HEK293 (cell line): ENCODE measurements around the gene RPGRIP1L.

Experiments used
- CTCF ChIA-PET: fragments of 350-600 bp; formaldehyde crosslinking; extraction: SDS; loops from one replicate; lab custom pipeline; 2021; ENCODE audit warnings: antibody characterized with exemption; lab: Yijun Ruan, JAX
- POLR2A ChIA-PET: fragments of 300-600 bp; formaldehyde crosslinking; extraction: SDS; loops from one replicate; lab custom pipeline; 2020; ENCODE audit warnings: antibody characterized with exemption, inconsistent platforms; lab: Yijun Ruan, JAX
- H3K27ac ChIP-seq: fragments of 200-500 bp; sonication (Bioruptor generic); 2 replicates; pipeline ENCODE4 v1.5.1; 2014; ENCODE audit warnings: low read depth, low read length, control low read depth, inconsistent platforms; ENCODE audit errors: extremely low read depth
- H3K36me3 ChIP-seq, 2 experiments: fragments of 200-500 bp in 1 of 2; sonication (Bioruptor generic) in 1 of 2; 1 replicate in 1 of 2; 2 replicates in 1 of 2; pipeline ENCODE4 v1.5.1; 2014 to 2017; ENCODE audit warnings: inconsistent platforms in 2 of 2, low read length in 2 of 2; ENCODE audit not compliant: control insufficient read depth in 2 of 2, insufficient read depth in 1 of 2
- H3K4me1 ChIP-seq: fragments of 200-500 bp; sonication (Bioruptor generic); 2 replicates; pipeline ENCODE4 v1.5.1; 2014; ENCODE audit warnings: mild to moderate bottlenecking, low read length, inconsistent platforms; ENCODE audit not compliant: control insufficient read depth, insufficient read depth
- H3K4me3 ChIP-seq: 2 replicates; pipeline ENCODE4 v1.5.1; 2011; ENCODE audit warnings: low read depth, mild to moderate bottlenecking, control low read depth, low read length, moderate library complexity
- H3K9me3 ChIP-seq: fragments of 200-500 bp; sonication (Bioruptor generic); 2 replicates; pipeline ENCODE4 v1.5.1; 2014; ENCODE audit warnings: low read depth, low read length, inconsistent platforms; ENCODE audit not compliant: control insufficient read depth, insufficient read depth
- FEZF1 ChIP-seq: fragments of 450-650 bp; formaldehyde crosslinking; IDR thresholded peaks from 2 replicates; pipeline ENCODE4 v1.5.1; 2016; ENCODE audit warnings: missing biosample characterization, missing genetic modification characterization
- HOXD13 ChIP-seq: sonication (generic); formaldehyde crosslinking; IDR thresholded peaks from 2 replicates; pipeline ENCODE4 v1.8.0; 2022; ENCODE audit warnings: missing genetic modification reagents, borderline replicate concordance
- IKZF3 ChIP-seq: fragments of 450-650 bp; IDR thresholded peaks from 2 replicates; pipeline ENCODE4 v1.5.0; 2018; ENCODE audit warnings: missing biosample characterization, mild to moderate bottlenecking, missing genetic modification characterization, moderate library complexity
- OSR2 ChIP-seq: fragments of 450-650 bp; formaldehyde crosslinking; IDR thresholded peaks from 2 replicates; pipeline ENCODE4 v1.5.1; 2016; ENCODE audit warnings: missing biosample characterization, missing genetic modification characterization
- TCF7L2 ChIP-seq: IDR thresholded peaks from 2 replicates; pipeline ENCODE4 v1.6.1; 2011; ENCODE audit warnings: low read depth, mild to moderate bottlenecking, inconsistent platforms, low read length, moderate library complexity, borderline replicate concordance
- TRIM28 ChIP-seq: IDR thresholded peaks from 2 replicates; pipeline ENCODE4 v1.6.1; 2011; ENCODE audit warnings: low read length, control low read depth, borderline replicate concordance
- ZEB2 ChIP-seq: fragments of 450-650 bp; formaldehyde crosslinking; IDR thresholded peaks from 2 replicates; pipeline ENCODE4 v1.5.1; 2016; ENCODE audit warnings: missing biosample characterization, missing genetic modification characterization
- ZNF10 ChIP-seq: fragments of 450-650 bp; formaldehyde crosslinking; IDR thresholded peaks from 2 replicates; pipeline ENCODE4 v1.5.1; 2017; ENCODE audit warnings: missing biosample characterization, missing genetic modification characterization
- ZNF24 ChIP-seq: fragments of 450-650 bp; formaldehyde crosslinking; IDR thresholded peaks from 2 replicates; pipeline ENCODE4 v1.5.1; 2016; ENCODE audit warnings: missing biosample characterization, missing genetic modification characterization
- ZNF292 ChIP-seq: fragments of 450-650 bp; formaldehyde crosslinking; IDR thresholded peaks from 2 replicates; pipeline ENCODE4 v1.5.1; 2016; ENCODE audit warnings: low read depth, missing biosample characterization, missing genetic modification characterization, borderline replicate concordance
- ZNF366 ChIP-seq: fragments of 450-650 bp; formaldehyde crosslinking; conservative IDR thresholded peaks from 2 replicates; pipeline ENCODE4 v1.5.1; 2016; ENCODE audit warnings: missing biosample characterization, missing genetic modification characterization
- ZNF596 ChIP-seq: fragments of 450-650 bp; IDR thresholded peaks from 2 replicates; pipeline ENCODE4 v1.5.0; 2018; ENCODE audit warnings: missing biosample characterization, mild to moderate bottlenecking, missing genetic modification characterization, moderate library complexity
- ZNF629 ChIP-seq: fragments of 450-650 bp; formaldehyde crosslinking; IDR thresholded peaks from 2 replicates; pipeline ENCODE4 v1.5.1; 2017; ENCODE audit warnings: missing biosample characterization, missing genetic modification characterization
- ZNF664 ChIP-seq: fragments of 450-650 bp; formaldehyde crosslinking; IDR thresholded peaks from 2 replicates; pipeline ENCODE4 v1.5.1; 2016; ENCODE audit warnings: missing biosample characterization, missing genetic modification characterization
- ZNF677 ChIP-seq: fragments of 450-650 bp; IDR thresholded peaks from 2 replicates; pipeline ENCODE4 v1.5.0; 2018; ENCODE audit warnings: missing biosample characterization, mild to moderate bottlenecking, missing genetic modification characterization, moderate library complexity
- ZNF843 ChIP-seq: fragments of 450-650 bp; formaldehyde crosslinking; IDR thresholded peaks from 2 replicates; pipeline ENCODE4 v1.5.1; 2016; ENCODE audit warnings: missing biosample characterization, missing genetic modification characterization
- ZXDB ChIP-seq: fragments of 450-650 bp; formaldehyde crosslinking; IDR thresholded peaks from 2 replicates; pipeline ENCODE4 v1.5.1; 2016; ENCODE audit warnings: missing biosample characterization, missing genetic modification characterization
- TF ChIP-seq, protein P1 (sequence below): sonication (generic); formaldehyde crosslinking; IDR thresholded peaks from 2 replicates; pipeline ENCODE4 v1.8.1; 2022; ENCODE audit warnings: mild to moderate bottlenecking, moderate library complexity, missing genetic modification reagents
- TF ChIP-seq, protein P2 (sequence below): fragments of 450-650 bp; formaldehyde crosslinking; IDR thresholded peaks from 2 replicates; pipeline ENCODE4 v1.5.1; 2017; ENCODE audit warnings: missing biosample characterization, missing genetic modification characterization
- TF ChIP-seq, protein P3 (sequence below): fragments of 450-650 bp; formaldehyde crosslinking; IDR thresholded peaks from 2 replicates; pipeline ENCODE4 v1.5.1; 2016; ENCODE audit warnings: missing biosample characterization, missing genetic modification characterization
- TF ChIP-seq, protein P4 (sequence below): fragments of 450-650 bp; formaldehyde crosslinking; IDR thresholded peaks from 2 replicates; pipeline ENCODE4 v1.5.1; 2016; ENCODE audit warnings: missing biosample characterization, missing genetic modification characterization

Gene RPGRIP1L

GRCh38 chr16:53732296-53732929 lies 28.8 kb upstream of the RPGRIP1L start:
- Histone ChIP-seq H3K36me3 (no peaks in the 10 kb centered on the region), H3K4me3 (no peak overlapping the region), H3K9me3 (no peaks in the 10 kb centered on the region), H3K4me1 (peaks cover 7% of the 10 kb centered on the region; the same call in 1 of the 2 replicates), H3K27ac (no peak overlapping the region)
- ChIA-PET CTCF (interaction anchor here (1.0 kb wide), 1 partner anchor 11 kb away, joined by 4 read pairs; no protein-coding TSS in a partner anchor), POLR2A (no interaction called here)
- TF ChIP-seq ZNF596 (tag by site-specific recombination) (peak; percentile 24; the same call in 1 of the 2 replicates), OSR2 (tag by site-specific recombination) (peak; percentile 40; the same call in 1 of the 2 replicates), TRIM28 (peak; percentile 86; the same call in 1 of the 2 replicates), ZNF843 (tag by site-specific recombination) (peak; percentile 82), ZNF292 (tag by site-specific recombination) (no peak), ZXDB (tag by site-specific recombination) (peak; percentile 63), HOXD13 (CRISPR knock-in tag) (peak; percentile 66; the same call in 1 of the 2 replicates), ZEB2 (0 out of 2 replicates have a peak, but pooled peaks have one; percentile 23), ZNF677 (tag by site-specific recombination) (no peak), ZNF664 (no peak), FEZF1 (tag by site-specific recombination) (peak; percentile 71), TCF7L2 (peak; percentile 59; the same call in 1 of the 2 replicates), IKZF3 (tag by site-specific recombination) (0 out of 2 replicates have a peak, but pooled peaks have one; percentile 29), ZNF366 (tag by site-specific recombination) (peak; percentile 26; the same call in 1 of the 2 replicates), ZNF24 (tag by site-specific recombination) (peak; percentile 58; the same call in 1 of the 2 replicates), ZNF629 (tag by site-specific recombination) (0 out of 2 replicates have a peak, but pooled peaks have one; percentile 32), ZNF10 (tag by site-specific recombination) (0 out of 2 replicates have a peak, but pooled peaks have one; percentile 36)
- TF ChIP-seq, protein P1, sequence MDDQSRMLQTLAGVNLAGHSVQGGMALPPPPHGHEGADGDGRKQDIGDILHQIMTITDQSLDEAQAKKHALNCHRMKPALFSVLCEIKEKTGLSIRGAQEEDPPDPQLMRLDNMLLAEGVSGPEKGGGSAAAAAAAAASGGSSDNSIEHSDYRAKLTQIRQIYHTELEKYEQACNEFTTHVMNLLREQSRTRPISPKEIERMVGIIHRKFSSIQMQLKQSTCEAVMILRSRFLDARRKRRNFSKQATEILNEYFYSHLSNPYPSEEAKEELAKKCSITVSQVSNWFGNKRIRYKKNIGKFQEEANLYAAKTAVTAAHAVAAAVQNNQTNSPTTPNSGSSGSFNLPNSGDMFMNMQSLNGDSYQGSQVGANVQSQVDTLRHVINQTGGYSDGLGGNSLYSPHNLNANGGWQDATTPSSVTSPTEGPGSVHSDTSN (CRISPR knock-in tag), result no peak
- TF ChIP-seq, protein P2, sequence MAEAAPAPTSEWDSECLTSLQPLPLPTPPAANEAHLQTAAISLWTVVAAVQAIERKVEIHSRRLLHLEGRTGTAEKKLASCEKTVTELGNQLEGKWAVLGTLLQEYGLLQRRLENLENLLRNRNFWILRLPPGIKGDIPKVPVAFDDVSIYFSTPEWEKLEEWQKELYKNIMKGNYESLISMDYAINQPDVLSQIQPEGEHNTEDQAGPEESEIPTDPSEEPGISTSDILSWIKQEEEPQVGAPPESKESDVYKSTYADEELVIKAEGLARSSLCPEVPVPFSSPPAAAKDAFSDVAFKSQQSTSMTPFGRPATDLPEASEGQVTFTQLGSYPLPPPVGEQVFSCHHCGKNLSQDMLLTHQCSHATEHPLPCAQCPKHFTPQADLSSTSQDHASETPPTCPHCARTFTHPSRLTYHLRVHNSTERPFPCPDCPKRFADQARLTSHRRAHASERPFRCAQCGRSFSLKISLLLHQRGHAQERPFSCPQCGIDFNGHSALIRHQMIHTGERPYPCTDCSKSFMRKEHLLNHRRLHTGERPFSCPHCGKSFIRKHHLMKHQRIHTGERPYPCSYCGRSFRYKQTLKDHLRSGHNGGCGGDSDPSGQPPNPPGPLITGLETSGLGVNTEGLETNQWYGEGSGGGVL, result peak; percentile 60; the same call in 1 of the 2 replicates
- TF ChIP-seq, protein P3, sequence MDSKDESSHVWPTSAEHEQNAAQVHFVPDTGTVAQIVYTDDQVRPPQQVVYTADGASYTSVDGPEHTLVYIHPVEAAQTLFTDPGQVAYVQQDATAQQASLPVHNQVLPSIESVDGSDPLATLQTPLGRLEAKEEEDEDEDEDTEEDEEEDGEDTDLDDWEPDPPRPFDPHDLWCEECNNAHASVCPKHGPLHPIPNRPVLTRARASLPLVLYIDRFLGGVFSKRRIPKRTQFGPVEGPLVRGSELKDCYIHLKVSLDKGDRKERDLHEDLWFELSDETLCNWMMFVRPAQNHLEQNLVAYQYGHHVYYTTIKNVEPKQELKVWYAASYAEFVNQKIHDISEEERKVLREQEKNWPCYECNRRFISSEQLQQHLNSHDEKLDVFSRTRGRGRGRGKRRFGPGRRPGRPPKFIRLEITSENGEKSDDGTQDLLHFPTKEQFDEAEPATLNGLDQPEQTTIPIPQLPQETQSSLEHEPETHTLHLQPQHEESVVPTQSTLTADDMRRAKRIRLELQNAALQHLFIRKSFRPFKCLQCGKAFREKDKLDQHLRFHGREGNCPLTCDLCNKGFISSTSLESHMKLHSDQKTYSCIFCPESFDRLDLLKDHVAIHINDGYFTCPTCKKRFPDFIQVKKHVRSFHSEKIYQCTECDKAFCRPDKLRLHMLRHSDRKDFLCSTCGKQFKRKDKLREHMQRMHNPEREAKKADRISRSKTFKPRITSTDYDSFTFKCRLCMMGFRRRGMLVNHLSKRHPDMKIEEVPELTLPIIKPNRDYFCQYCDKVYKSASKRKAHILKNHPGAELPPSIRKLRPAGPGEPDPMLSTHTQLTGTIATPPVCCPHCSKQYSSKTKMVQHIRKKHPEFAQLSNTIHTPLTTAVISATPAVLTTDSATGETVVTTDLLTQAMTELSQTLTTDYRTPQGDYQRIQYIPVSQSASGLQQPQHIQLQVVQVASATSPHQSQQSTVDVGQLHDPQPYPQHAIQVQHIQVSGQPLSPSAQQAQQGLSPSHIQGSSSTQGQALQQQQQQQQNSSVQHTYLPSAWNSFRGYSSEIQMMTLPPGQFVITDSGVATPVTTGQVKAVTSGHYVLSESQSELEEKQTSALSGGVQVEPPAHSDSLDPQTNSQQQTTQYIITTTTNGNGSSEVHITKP, result peak; percentile 43; the same call in 1 of the 2 replicates
- TF ChIP-seq, protein P4, sequence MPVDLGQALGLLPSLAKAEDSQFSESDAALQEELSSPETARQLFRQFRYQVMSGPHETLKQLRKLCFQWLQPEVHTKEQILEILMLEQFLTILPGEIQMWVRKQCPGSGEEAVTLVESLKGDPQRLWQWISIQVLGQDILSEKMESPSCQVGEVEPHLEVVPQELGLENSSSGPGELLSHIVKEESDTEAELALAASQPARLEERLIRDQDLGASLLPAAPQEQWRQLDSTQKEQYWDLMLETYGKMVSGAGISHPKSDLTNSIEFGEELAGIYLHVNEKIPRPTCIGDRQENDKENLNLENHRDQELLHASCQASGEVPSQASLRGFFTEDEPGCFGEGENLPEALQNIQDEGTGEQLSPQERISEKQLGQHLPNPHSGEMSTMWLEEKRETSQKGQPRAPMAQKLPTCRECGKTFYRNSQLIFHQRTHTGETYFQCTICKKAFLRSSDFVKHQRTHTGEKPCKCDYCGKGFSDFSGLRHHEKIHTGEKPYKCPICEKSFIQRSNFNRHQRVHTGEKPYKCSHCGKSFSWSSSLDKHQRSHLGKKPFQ (tag by site-specific recombination), result peak; percentile 68; the same call in 1 of the 2 replicates
